HG03571 (cell line): Measurements from ENCODE around the gene TCFL5.

ENCODE experiments used
- ATAC-seq: cut with Tn5 transposase; IDR thresholded peaks from one replicate; pipeline ENCODE4 v1.9.1; 2021; ENCODE audit not compliant: unreplicated experiment

TCFL5 gene

GRCh38 chr20:62815066-62815991 is 46.3 kb downstream of the TCFL5 start:
- ATAC-seq, result no peak

GRCh38 chr20:62814709-62815065 is 46.9 kb downstream of the TCFL5 start:
- ATAC-seq, result no peak

GRCh38 chr20:62814060-62814708 is 47.4 kb downstream of the TCFL5 start:
- no peak for ATAC-seq

GRCh38 chr20:62813588-62813987 is 48.0 kb downstream of the TCFL5 start:
- ATAC-seq, result no peak

GRCh38 chr20:62812907-62813200 is 48.8 kb downstream of the TCFL5 start:
- no peak for ATAC-seq

- no peak for ATAC-seq
Measured at GRCh38 chr20:62812181-62812906, 49.3 kb downstream of the TCFL5 start.

- no peak for ATAC-seq
Measured at GRCh38 chr20:62811720-62812119, 49.9 kb downstream of the TCFL5 start.

- no peak for ATAC-seq
Measured at GRCh38 chr20:62811320-62811719, 50.3 kb downstream of the TCFL5 start.

GRCh38 chr20:62809530-62810428 is 51.8 kb downstream of the TCFL5 start:
- no peak for ATAC-seq

- ATAC-seq, result no peak
Measured at GRCh38 chr20:62808211-62808865, 53.3 kb downstream of the TCFL5 start.

GRCh38 chr20:62807444-62808210 is 54.0 kb downstream of the TCFL5 start:
- no peak for ATAC-seq

GRCh38 chr20:62806383-62807050 is 55.1 kb downstream of the TCFL5 start:
- no peak for ATAC-seq

GRCh38 chr20:62805711-62806382 is 55.8 kb downstream of the TCFL5 start:
- no peak for ATAC-seq

GRCh38 chr20:62805155-62805710 is 56.4 kb downstream of the TCFL5 start:
- ATAC-seq, result no peak

- ATAC-seq, result no peak
Measured at GRCh38 chr20:62804627-62805154, 56.9 kb downstream of the TCFL5 start, which contains the start of gene OGFR. Gene OGFR (plus strand): TSS chr20:62804835. CDS start chr20:62804860, 25 bp downstream.

GRCh38 chr20:62804021-62804626 is 57.5 kb downstream of the TCFL5 start:
- no peak for ATAC-seq

- no peak for ATAC-seq
Measured at GRCh38 chr20:62802026-62802712, 59.5 kb downstream of the TCFL5 start.
